K562 (cell line): ENCODE measurements around the gene SPOCD1. TPM values are rescaled to one million over a fixed set of nuclear protein-coding genes. Genes with fewer than 3 reads are reported as not detected.

Source experiments
- CHD2 ChIP-seq: IDR thresholded peaks from 2 replicates; pipeline ENCODE4 v1.6.1; 2011; ENCODE audit warnings: low read depth, low read length
- CXXC5 ChIP-seq: fragments of 250-450 bp; sonication (Bioruptor Pico); IDR thresholded peaks from 2 replicates; pipeline ENCODE4 v1.8.0; 2022; ENCODE audit warnings: inconsistent platforms, mild to moderate bottlenecking, moderate library complexity
- ELK3 ChIP-seq: fragments of 450-650 bp; formaldehyde crosslinking; IDR thresholded peaks from 2 replicates; pipeline ENCODE4 v1.4.0; 2020; ENCODE audit warnings: mild to moderate bottlenecking
- ERF ChIP-seq: fragments of 450-650 bp; formaldehyde crosslinking; IDR thresholded peaks from 2 replicates; pipeline ENCODE4 v1.4.0; 2020; ENCODE audit warnings: mild to moderate bottlenecking, mixed read lengths
- HDAC8 ChIP-seq: fragments of 450-650 bp; IDR thresholded peaks from 2 replicates; pipeline ENCODE4 v1.6.1; 2016; ENCODE audit warnings: mild to moderate bottlenecking, missing genetic modification characterization, moderate library complexity, missing compliant biosample characterization
- NKRF ChIP-seq: fragments of 450-650 bp; IDR thresholded peaks from 2 replicates; pipeline ENCODE4 v1.6.1; 2016; ENCODE audit warnings: borderline replicate concordance
- PBX2 ChIP-seq, 2 experiments: IDR thresholded peaks in 1 of 2; conservative IDR thresholded peaks in 1 of 2; 2 replicates each; pipeline ENCODE4 v1.6.1; 2016; ENCODE audit warnings: low read depth in 2 of 2, mild to moderate bottlenecking in 1 of 2, missing compliant biosample characterization in 1 of 2, missing genetic modification characterization in 1 of 2, moderate library complexity in 1 of 2
- POLR2A ChIP-seq: fragments of 450-650 bp; conservative IDR thresholded peaks from 2 replicates; pipeline ENCODE4 v1.6.1; 2016
- POLR2B ChIP-seq: fragments of 450-650 bp; IDR thresholded peaks from 2 replicates; pipeline ENCODE4 v1.6.1; 2018; ENCODE audit warnings: low read depth; ENCODE audit not compliant: partially characterized antibody
- RBM39 ChIP-seq: fragments of 200-400 bp; formaldehyde crosslinking; optimal IDR thresholded peaks from 2 replicates; pipeline ENCODE3; 2018; ENCODE audit warnings: low read depth, low read length
- RNF2 ChIP-seq: sonication (generic); IDR thresholded peaks from 2 replicates; pipeline ENCODE4 v1.6.1; 2016
- SMARCE1 ChIP-seq: fragments of 450-650 bp; IDR thresholded peaks from 2 replicates; pipeline ENCODE4 v1.7.1; 2016; ENCODE audit warnings: mild to moderate bottlenecking
- TBP ChIP-seq: optimal IDR thresholded peaks from 2 replicates; pipeline ENCODE3; 2011; ENCODE audit warnings: low read depth, low read length, improper control_type of control experiment
- TSHZ1 ChIP-seq: fragments of 250-450 bp; sonication (Bioruptor Pico); IDR thresholded peaks from 2 replicates; pipeline ENCODE4 v1.4.0; 2020; ENCODE audit warnings: mild to moderate bottlenecking, moderate library complexity
- ZBTB34 ChIP-seq: fragments of 250-450 bp; sonication (Bioruptor Pico); IDR thresholded peaks from 2 replicates; pipeline ENCODE4 v1.8.0; 2021; ENCODE audit warnings: mild to moderate bottlenecking, moderate library complexity
- ZNF239 ChIP-seq: fragments of 250-450 bp; sonication (Bioruptor Pico); IDR thresholded peaks from 2 replicates; pipeline ENCODE4 v1.4.0; 2020; ENCODE audit warnings: mild to moderate bottlenecking
- ZNF785 ChIP-seq: fragments of 250-450 bp; sonication (Bioruptor Pico); IDR thresholded peaks from 2 replicates; pipeline ENCODE4 v1.4.0; 2020; ENCODE audit warnings: mild to moderate bottlenecking
- polyA plus RNA-seq, 8 experiments: library from polyadenylated mRNA; depleted of rRNA in 4 of 8; stranded (reverse) in 5 of 8; unstranded in 3 of 8; fragments of >200 nt; fragmentation: Nextera tagmentation in 2 of 8; fragmentation: Illumina TruSeq in 1 of 8; extraction: Ambion mirVana in 2 of 8; extraction: Trizol in 1 of 8; gene quantifications; 2 replicates each; pipeline versions ENCODE4 v1.2.1 to v1.2.3, GENCODE V29; 2011 to 2014; ENCODE audit warnings: inconsistent platforms in 1 of 8, missing spikeins in 1 of 8
- total RNA-seq, 7 experiments: library from RNA; depleted of rRNA in 6 of 7; stranded (reverse); fragments of >200 nt in 6 of 7; fragmentation: Illumina TruSeq in 2 of 7; extraction: Trizol in 2 of 7; gene quantifications; 2 replicates each; pipeline versions ENCODE4 v1.2.1 to v1.2.3, GENCODE V29; 2011 to 2021; ENCODE audit warnings: low replicate concordance in 1 of 7

SPOCD1 gene
- total and polyA plus RNA-seq, 9 of the 15 experiments (the other 6 are each of a cell fraction or from before 2014, with no cell fraction given): 0.03 to 0.71 (median 0.26) TPM; not detected in 1

GRCh38 chr1:31815752-31816500 is at the start of gene SPOCD1 (continued):
- peak; percentile 41; the same call in 1 of the 2 replicates for TF ChIP-seq TSHZ1 (CRISPR knock-in tag)
- no peak for TF ChIP-seq ZNF785 (CRISPR knock-in tag)
- TF ChIP-seq POLR2A: peak; percentile 44; the same call in 1 of the 2 replicates
- TF ChIP-seq CXXC5 (CRISPR knock-in tag): peak; percentile 72
- TF ChIP-seq RBM39: peak; percentile 81
- TF ChIP-seq CHD2: 0 out of 2 replicates have a peak, but pooled peaks have one; percentile 37
- peak; percentile 19; the same call in 1 of the 2 replicates for TF ChIP-seq RNF2
- peak; percentile 62 for TF ChIP-seq SMARCE1
- TF ChIP-seq ZNF239 (CRISPR knock-in tag): peak; percentile 60; the same call in 1 of the 2 replicates
- peak; percentile 72 for TF ChIP-seq TBP
- TF ChIP-seq NKRF: peak; percentile 75
- TF ChIP-seq PBX2 (CRISPR knock-in tag; IDR thresholded peaks at IDR 0.05; ENCODE audit: low read depth): no peak
- 0 out of 2 replicates have a peak, but pooled peaks have one; percentile 23 for TF ChIP-seq PBX2 (tag; conservative IDR thresholded peaks at IDR 0.05; ENCODE audit: low read depth)
- no peak for TF ChIP-seq ZBTB34 (CRISPR knock-in tag)
- no peak for TF ChIP-seq POLR2B
- 0 out of 2 replicates have a peak, but pooled peaks have one; percentile 74 for TF ChIP-seq ERF
- TF ChIP-seq HDAC8 (tag): 0 out of 2 replicates have a peak, but pooled peaks have one; percentile 29
- TF ChIP-seq ELK3 (CRISPR knock-in tag): no peak
